HFFc6 (cell line): Measurements from ENCODE around the gene WNK3. TPM values are rescaled to one million over a fixed set of nuclear protein-coding genes. Genes with fewer than 3 reads are reported as not detected.

Experiments used
- DNase-seq: peaks from one replicate; pipeline ENCODE4 v3.0.0-alpha.2; 2018
- H3K27ac Mint-ChIP-seq: 2 replicates; pipeline ENCODE4 v1.8.0; 2020; ENCODE audit warnings: mild to moderate bottlenecking, mixed read lengths
- H3K27me3 Mint-ChIP-seq: 2 replicates; pipeline ENCODE4 v1.8.0; 2021; ENCODE audit warnings: mild to moderate bottlenecking, moderate library complexity, mixed read lengths; ENCODE audit not compliant: insufficient read depth
- H3K36me3 Mint-ChIP-seq: 2 replicates; pipeline ENCODE4 v1.8.0; 2021; ENCODE audit warnings: low read depth, mixed read lengths
- H3K4me1 Mint-ChIP-seq: 2 replicates; pipeline ENCODE4 v1.8.0; 2020; ENCODE audit warnings: low read depth, mixed read lengths
- H3K4me3 Mint-ChIP-seq: 2 replicates; pipeline ENCODE4 v1.8.0; 2020; ENCODE audit warnings: mild to moderate bottlenecking, moderate library complexity, mixed read lengths
- H3K9me3 Mint-ChIP-seq: 2 replicates; pipeline ENCODE4 v1.8.0; 2020; ENCODE audit warnings: mild to moderate bottlenecking, mixed read lengths
- CTCF ChIP-seq: fragments of 200-600 bp; sonication (generic); IDR thresholded peaks from 2 replicates; pipeline ENCODE4 v1.5.0; 2021; ENCODE audit warnings: antibody characterized with exemption, mild to moderate bottlenecking
- total RNA-seq, 6 experiments: library from RNA; stranded (reverse); fragmentation: NEBNext Ultra II Directional; extraction: Animal tissue kit (Norgen Biotek cat#: 25700); gene quantifications; 2 replicates in 1 of 6; 3 replicates in 5 of 6; pipeline ENCODE4 v1.2.3, GENCODE V29; 2021

The WNK3 gene
- total RNA-seq, 6 experiments from 2014 or later = not detected

- TF ChIP-seq CTCF = no peak
- DNase-seq = no peak
- Mint-ChIP-seq H3K4me1 (no peaks in the 10 kb centered on the region), H3K27ac (no peak overlapping the region), H3K9me3 (no peaks in the 10 kb centered on the region), H3K27me3 (no peaks in the 10 kb centered on the region; the same call in 1 of the 2 replicates), H3K4me3 (no peak overlapping the region), H3K36me3 (no peaks in the 10 kb centered on the region)
Observed at GRCh38 chrX:54237014-54237413, 120.8 kb downstream of the WNK3 start.

- TF ChIP-seq CTCF = no peak
- no peak overlapping the region for H3K4me3 Mint-ChIP-seq
- no peaks in the 10 kb centered on the region for H3K36me3 Mint-ChIP-seq
- H3K27me3 Mint-ChIP-seq = no peaks in the 10 kb centered on the region
- no peak for DNase-seq
- H3K9me3 Mint-ChIP-seq = no peaks in the 10 kb centered on the region
- H3K4me1 Mint-ChIP-seq = no peaks in the 10 kb centered on the region
- H3K27ac Mint-ChIP-seq = no peak overlapping the region
Observed at GRCh38 chrX:54230435-54231148, 127.3 kb downstream of the WNK3 start.

- DNase-seq = no peak
Observed at GRCh38 chrX:54223581-54223980, 134.3 kb downstream of the WNK3 start.

GRCh38 chrX:54213603-54214002, 144.2 kb downstream of the WNK3 start:
- no peaks in the 10 kb centered on the region for H3K9me3 Mint-ChIP-seq

More at GRCh38 chrX:54223581-54223980, 134.3 kb downstream of the WNK3 start:
- no peaks in the 10 kb centered on the region for H3K9me3 Mint-ChIP-seq
- no peaks in the 10 kb centered on the region for H3K4me1 Mint-ChIP-seq
- no peak for TF ChIP-seq CTCF
- no peaks in the 10 kb centered on the region for H3K27me3 Mint-ChIP-seq
- no peak overlapping the region for H3K27ac Mint-ChIP-seq
- H3K36me3 Mint-ChIP-seq = no peaks in the 10 kb centered on the region
- no peak overlapping the region for H3K4me3 Mint-ChIP-seq

GRCh38 chrX:54208531-54208930, 149.3 kb downstream of the WNK3 start:
- H3K36me3 Mint-ChIP-seq = no peaks in the 10 kb centered on the region
- no peak overlapping the region for H3K27ac Mint-ChIP-seq
- no peaks in the 10 kb centered on the region for H3K4me1 Mint-ChIP-seq
- TF ChIP-seq CTCF = no peak
- no peak for DNase-seq
- no peaks in the 10 kb centered on the region for H3K9me3 Mint-ChIP-seq
- H3K4me3 Mint-ChIP-seq = no peak overlapping the region
- H3K27me3 Mint-ChIP-seq = peaks cover 3% of the 10 kb centered on the region

More at GRCh38 chrX:54213603-54214002, 144.2 kb downstream of the WNK3 start:
- H3K36me3 Mint-ChIP-seq = no peaks in the 10 kb centered on the region
- no peaks in the 10 kb centered on the region for H3K4me1 Mint-ChIP-seq
- no peaks in the 10 kb centered on the region for H3K27me3 Mint-ChIP-seq
- no peak overlapping the region for H3K4me3 Mint-ChIP-seq
- no peak overlapping the region for H3K27ac Mint-ChIP-seq
- TF ChIP-seq CTCF = no peak
- no peak for DNase-seq
